ENCODE measurements around the gene COX4I2. TPM values are rescaled to one million over a fixed set of nuclear protein-coding genes. Genes with fewer than 3 reads are reported as not detected.

COX4I2 gene
- total and polyA plus RNA-seq, 2 donors (not counting 1 experiment from before 2014, with no cell fraction given) = not detected

GRCh38 chr20:31685853-31686643 lies 48.3 kb downstream of the COX4I2 start:
- Mint-ChIP-seq H3K4me3 (peak overlapping the region; percentile 76), H3K27ac (peak overlapping the region; percentile 84), H3K4me1 (peaks cover 42% of the 10 kb centered on the region), H3K9me3 (ENCODE audit: insufficient read depth) (no peaks in the 10 kb centered on the region), H3K27me3 (no peaks in the 10 kb centered on the region)
- Histone ChIP-seq H3K36me3 (replicated peaks in 1 of 2; ENCODE audit: control extremely low read depth in 1 of 2, control insufficient read depth in 1 of 2, extremely low read depth in 1 of 2, insufficient read depth in 2 of 2, low read length in 1 of 2) (peaks cover 5 to 34% of the 10 kb centered on the region in 2 experiments), H3K9ac (ENCODE audit: low read length) (peak overlapping the region; percentile 55), H3K4me3 (ENCODE audit: control extremely low read depth in 1 of 5, extremely low read depth in 1 of 5, insufficient read depth in 1 of 5, low read depth in 2 of 5, low read length in 4 of 5) (peak overlapping the region in 2 of 5 experiments; percentile 13 to 56), H3K4me1 (ENCODE audit: control insufficient read depth in 2 of 2, insufficient read depth in 2 of 2, low read length in 2 of 2) (peaks cover 31 to 36% of the 10 kb centered on the region in 2 donors), H3K27ac (ENCODE audit: low read length in 2 of 2) (peak overlapping the region; percentile 60 to 82), H3K27me3 (replicated peaks in 1 of 4; ENCODE audit: control extremely low read depth in 1 of 4, control insufficient read depth in 3 of 4, insufficient read depth in 4 of 4, low read length in 3 of 4) (no peaks in the 10 kb centered on the region), H3K79me2 (ENCODE audit: control insufficient read depth, insufficient read depth, low read length) (peaks cover 76% of the 10 kb centered on the region), H3K9me3 (ENCODE audit: control extremely low read depth in 1 of 3, control insufficient read depth in 2 of 3, insufficient read depth in 1 of 3, low read length in 2 of 3) (no peaks in the 10 kb centered on the region), H3K4me2 (replicated peaks; ENCODE audit: low read depth, low read length, poor library complexity, severe bottlenecking) (peak overlapping the region; percentile 74), H2AFZ (ENCODE audit: insufficient read depth, low read depth, low read length, poor library complexity, severe bottlenecking) (peak overlapping the region; percentile 63), H4K20me1 (ENCODE audit: control insufficient read depth, insufficient read depth, low read length, poor library complexity, severe bottlenecking) (no peaks in the 10 kb centered on the region)
- ATAC-seq (ENCODE audit: low read depth) (no peak), DNase-seq (no peak)
- intact Hi-C loops (cut with micrococcal nuclease) = loop anchor here (1.0 kb wide), 1 partner anchor 11 kb away; no protein-coding TSS in a partner anchor
- ChIA-PET POLR2A (interaction anchor here (2.3 to 2.9 kb wide), 2 partner anchors 11 to 37 kb away, joined by 13 to 20 read pairs; partner anchors contain the start of gene BCL2L1), CTCF (interaction anchor here (0.7 to 5.0 kb wide), 5 partner anchors 9 to 38 kb away, joined by 3 to 47 read pairs (median 3); no protein-coding TSS in a partner anchor)
- no CpG with 5 or more reads among the region's 2 CpGs for WGBS (ENCODE audit: insufficient coverage)
- TF ChIP-seq CTCF (IDR thresholded peaks at IDR 0.05) (no peak), EZH2 (IDR thresholded peaks at IDR 0.05; ENCODE audit: borderline replicate concordance, insufficient read depth, low read depth, low read length, poor library complexity, severe bottlenecking) (no peak)

- no peak overlapping the region for H3K27ac ChIP-seq (ENCODE audit: low read length in 2 of 2)
- H3K4me2 ChIP-seq (replicated peaks; ENCODE audit: low read depth, low read length, poor library complexity, severe bottlenecking) = no peak overlapping the region
- ChIA-PET POLR2A (interaction anchor here (0.7 kb wide), 1 partner anchor 253 kb away, joined by 3 read pairs; no protein-coding TSS in a partner anchor), CTCF (interaction anchor here (1.6 kb wide), 1 partner anchor 26 kb away, joined by 6 read pairs; no protein-coding TSS in a partner anchor)
- ATAC-seq (ENCODE audit: low read depth) (no peak), DNase-seq (no peak)
- intact Hi-C loops (cut with micrococcal nuclease) = no loop called here
- peaks cover 59% of the 10 kb centered on the region for H3K79me2 ChIP-seq (ENCODE audit: control insufficient read depth, insufficient read depth, low read length)
- no peak overlapping the region for H2AFZ ChIP-seq (ENCODE audit: insufficient read depth, low read depth, low read length, poor library complexity, severe bottlenecking)
- no peaks in the 10 kb centered on the region for H3K27me3 Mint-ChIP-seq
- no peaks in the 10 kb centered on the region for H3K27me3 ChIP-seq (replicated peaks in 1 of 4; ENCODE audit: control extremely low read depth in 1 of 4, control insufficient read depth in 3 of 4, insufficient read depth in 4 of 4, low read length in 3 of 4)
- WGBS (ENCODE audit: insufficient coverage) = 100% methylated on average over 3 of the region's 3 CpGs
- H3K4me3 Mint-ChIP-seq = no peak overlapping the region
- no peaks in the 10 kb centered on the region for H3K9me3 ChIP-seq (ENCODE audit: control extremely low read depth in 1 of 3, control insufficient read depth in 2 of 3, insufficient read depth in 1 of 3, low read length in 2 of 3)
- TF ChIP-seq EZH2 (IDR thresholded peaks at IDR 0.05; ENCODE audit: borderline replicate concordance, insufficient read depth, low read depth, low read length, poor library complexity, severe bottlenecking) (no peak), CTCF (IDR thresholded peaks at IDR 0.05) (no peak)
- peaks cover 55% of the 10 kb centered on the region for H3K4me1 Mint-ChIP-seq
- H3K9ac ChIP-seq (ENCODE audit: low read length) = no peak overlapping the region
- no peak overlapping the region for H3K4me3 ChIP-seq (ENCODE audit: control extremely low read depth in 1 of 5, extremely low read depth in 1 of 5, insufficient read depth in 1 of 5, low read depth in 2 of 5, low read length in 4 of 5)
- H3K9me3 Mint-ChIP-seq (ENCODE audit: insufficient read depth) = no peaks in the 10 kb centered on the region
- no peaks in the 10 kb centered on the region for H4K20me1 ChIP-seq (ENCODE audit: control insufficient read depth, insufficient read depth, low read length, poor library complexity, severe bottlenecking)
- H3K4me1 ChIP-seq (ENCODE audit: control insufficient read depth in 2 of 2, insufficient read depth in 2 of 2, low read length in 2 of 2) = peaks cover 40 to 45% of the 10 kb centered on the region in 2 donors
- no peak overlapping the region for H3K27ac Mint-ChIP-seq
- peaks cover 5 to 29% of the 10 kb centered on the region in 2 experiments for H3K36me3 ChIP-seq (replicated peaks in 1 of 2; ENCODE audit: control extremely low read depth in 1 of 2, control insufficient read depth in 1 of 2, extremely low read depth in 1 of 2, insufficient read depth in 2 of 2, low read length in 1 of 2)
These were observed 50.1 kb downstream of the COX4I2 start for GRCh38 chr20:31687777-31688176.
